B cell (primary cell): ENCODE data around the gene TBC1D22A. TPM values are rescaled to one million over a fixed set of nuclear protein-coding genes. Genes with fewer than 3 reads are reported as not detected.

Experiments
- ATAC-seq: fragments of 200-7000 bp; cut with Tn5 transposase; one replicate; pipeline ENCODE4 v1.10.0; 2021; ENCODE audit warnings: low read depth, mild to moderate bottlenecking, moderate number of reproducible peaks, moderate library complexity
- CTCF ChIA-PET: fragments of 350-600 bp; sonication (Branson Sonifier 250); formaldehyde crosslinking; loops from one replicate; lab custom pipeline; 2021; ENCODE audit warnings: antibody characterized with exemption, inconsistent platforms; lab: Charles Lee
- POLR2A ChIA-PET: fragments of 350-600 bp; sonication (Branson Sonifier 250); formaldehyde crosslinking; loops from one replicate; lab custom pipeline; 2021; ENCODE audit warnings: antibody characterized with exemption; lab: Charles Lee
- DNase-seq: peaks from one replicate; pipeline ENCODE4 v3.0.0; 2013
- H2AFZ ChIP-seq: 2 replicates; pipeline ENCODE4 v1.6.1; 2012; ENCODE audit warnings: mild to moderate bottlenecking, low read depth, low read length; ENCODE audit not compliant: insufficient read depth, poor library complexity, severe bottlenecking
- H3K27ac ChIP-seq, 2 donors: 1 replicate in 1 of 2; 2 replicates in 1 of 2; pipeline ENCODE4 v1.5.1; 2012 to 2013; ENCODE audit warnings: low read length in 2 of 2, mild to moderate bottlenecking in 2 of 2, moderate library complexity in 1 of 2
- H3K27me3 ChIP-seq, 4 experiments: fragments of 200-600 bp in 1 of 4; sonication (generic) in 1 of 4; replicated peaks in 1 of 4; 1 replicate in 2 of 4; 2 replicates in 2 of 4; pipeline versions ENCODE4 v1.6.1 to v1.7.0; 2013 to 2016; ENCODE audit warnings: low read length in 3 of 4, mild to moderate bottlenecking in 2 of 4, mixed read lengths in 1 of 4, moderate library complexity in 1 of 4; ENCODE audit not compliant: insufficient read depth in 4 of 4, control insufficient read depth in 3 of 4; ENCODE audit errors: control extremely low read depth in 1 of 4
- H3K36me3 ChIP-seq, 2 experiments: replicated peaks in 1 of 2; 1 replicate in 1 of 2; 2 replicates in 1 of 2; pipeline versions ENCODE4 v1.6.1 to v1.7.1; 2013; ENCODE audit warnings: low read length in 1 of 2; ENCODE audit not compliant: insufficient read depth in 2 of 2, control insufficient read depth in 1 of 2; ENCODE audit errors: control extremely low read depth in 1 of 2, extremely low read depth in 1 of 2
- H3K4me1 ChIP-seq, 2 donors: fragments of 200-600 bp in 1 of 2; sonication (generic) in 1 of 2; 1 replicate in 1 of 2; 2 replicates in 1 of 2; pipeline versions ENCODE4 v1.5.1 to v1.6.1; 2013 to 2017; ENCODE audit warnings: low read length in 2 of 2; ENCODE audit not compliant: control insufficient read depth in 2 of 2, insufficient read depth in 2 of 2
- H3K4me2 ChIP-seq: replicated peaks from 2 replicates; pipeline ENCODE3; 2012; ENCODE audit warnings: mild to moderate bottlenecking, low read depth, low read length; ENCODE audit not compliant: poor library complexity, severe bottlenecking
- H3K4me3 ChIP-seq, 5 experiments: fragments of 200-600 bp in 1 of 5; sonication (generic) in 1 of 5; 1 replicate in 3 of 5; 2 replicates in 2 of 5; pipeline versions ENCODE4 v1.5.1 to v1.7.0; 2011 to 2016; ENCODE audit warnings: low read length in 4 of 5, mild to moderate bottlenecking in 4 of 5, low read depth in 2 of 5, control low read depth in 1 of 5, moderate library complexity in 1 of 5; ENCODE audit not compliant: insufficient read depth in 1 of 5; ENCODE audit errors: control extremely low read depth in 1 of 5, extremely low read depth in 1 of 5
- H3K79me2 ChIP-seq: fragments of 200-600 bp; sonication (generic); one replicate; pipeline ENCODE4 v1.6.0; 2016; ENCODE audit warnings: low read length; ENCODE audit not compliant: control insufficient read depth, insufficient read depth
- H3K9ac ChIP-seq: fragments of 200-600 bp; sonication (generic); 2 replicates; pipeline ENCODE4 v1.6.1; 2017; ENCODE audit warnings: mild to moderate bottlenecking, low read length, moderate library complexity
- H3K9me3 ChIP-seq, 3 donors: one replicate each; pipeline versions ENCODE4 v1.6.1 to v1.7.1; 2013; ENCODE audit warnings: low read length in 2 of 3; ENCODE audit not compliant: control insufficient read depth in 2 of 3, insufficient read depth in 1 of 3; ENCODE audit errors: control extremely low read depth in 1 of 3
- H4K20me1 ChIP-seq: 2 replicates; pipeline ENCODE4 v1.6.0; 2012; ENCODE audit warnings: mild to moderate bottlenecking, low read length; ENCODE audit not compliant: insufficient read depth, control insufficient read depth, poor library complexity, severe bottlenecking
- H3K27ac Mint-ChIP-seq: one replicate; pipeline ENCODE4 v1.8.0; 2021; ENCODE audit warnings: mixed read lengths
- H3K27me3 Mint-ChIP-seq: one replicate; pipeline ENCODE4 v1.8.0; 2021; ENCODE audit warnings: mixed read lengths
- H3K4me1 Mint-ChIP-seq: one replicate; pipeline ENCODE4 v1.8.0; 2021; ENCODE audit warnings: mixed read lengths
- H3K4me3 Mint-ChIP-seq: one replicate; pipeline ENCODE4 v1.8.0; 2021; ENCODE audit warnings: mixed read lengths
- H3K9me3 Mint-ChIP-seq: one replicate; pipeline ENCODE4 v1.8.0; 2022; ENCODE audit warnings: mixed read lengths; ENCODE audit not compliant: insufficient read depth
- EZH2 ChIP-seq: IDR thresholded peaks from 2 replicates; pipeline ENCODE4 v1.6.1; 2012; ENCODE audit warnings: borderline replicate concordance, low read depth, mild to moderate bottlenecking, moderate library complexity, low read length; ENCODE audit not compliant: insufficient read depth, poor library complexity, severe bottlenecking
- WGBS: methylation state at CpG from one replicate; pipeline ENCODE4 v1.1.5; 2013; ENCODE audit warnings: missing lambda C conversion rate; ENCODE audit not compliant: insufficient coverage; 5-methylcytosine and 5-hydroxymethylcytosine counted together
- intact Hi-C: fragments of 100-400 bp; cut with micrococcal nuclease; formaldehyde crosslinking; loops from one replicate; pipeline ENCODE4 v1.10.0; 2022
- polyA plus RNA-seq: library from polyadenylated mRNA; depleted of rRNA; stranded (reverse); fragments of >200 nt; gene quantifications from 2 replicates; pipeline ENCODE4 v1.2.3, GENCODE V29; 2012
- total RNA-seq, 2 donors: library from RNA; stranded (reverse); fragments of 120-200 nt in 1 of 2; gene quantifications; 1 replicate in 1 of 2; 2 replicates in 1 of 2; pipeline versions ENCODE4 v1.2.3 to v1.2.4, GENCODE V29; 2013 to 2022
- TF ChIP-seq, protein P1 (sequence below): fragments of 200-600 bp; IDR thresholded peaks from one replicate; pipeline ENCODE4 v1.8.0; 2022; ENCODE audit warnings: antibody characterized with exemption, mild to moderate bottlenecking

Gene TBC1D22A
- total and polyA plus RNA-seq, 2 donors (not counting 1 experiment from before 2014, with no cell fraction given) = 73.8 to 128 TPM

DNA sequence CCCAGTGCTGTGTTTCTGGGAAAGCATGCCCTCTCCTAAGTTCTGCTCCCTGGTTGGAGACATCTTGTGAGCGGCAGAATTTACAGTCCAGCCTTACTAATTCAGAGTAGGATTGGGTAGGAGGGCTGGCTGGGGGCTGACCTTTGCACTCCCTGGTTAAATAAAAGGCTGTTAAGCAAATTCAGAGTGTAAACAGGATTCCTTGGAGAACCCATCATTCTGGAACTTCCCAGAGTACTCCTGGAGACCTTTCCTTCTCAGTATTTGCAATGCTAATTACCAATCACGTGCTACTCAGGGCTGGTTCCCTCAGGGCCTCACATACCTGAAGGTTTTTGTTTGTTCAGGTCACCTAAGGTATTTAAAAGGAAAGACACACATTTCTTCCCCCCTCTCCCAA, 340.2 kb downstream of the TBC1D22A start:
- H3K27me3 ChIP-seq = no peaks in the 10 kb centered on the region
- peaks cover 0 to 32% of the 10 kb centered on the region in 2 experiments for H3K36me3 ChIP-seq
- no CpG with 5 or more reads among the region's 2 CpGs for WGBS
- Mint-ChIP-seq H3K9me3 (no peaks in the 10 kb centered on the region), H3K27me3 (no peaks in the 10 kb centered on the region), H3K4me1 (no peaks in the 10 kb centered on the region), H3K27ac (no peak overlapping the region), H3K4me3 (no peak overlapping the region)
- H4K20me1 ChIP-seq = peaks cover 59% of the 10 kb centered on the region
- ATAC-seq (no peak), DNase-seq (no peak)
- intact Hi-C loops = no loop called here
- H2AFZ ChIP-seq = no peak overlapping the region
- no peak overlapping the region for H3K4me3 ChIP-seq
- ChIA-PET POLR2A (no interaction called here), CTCF (no interaction called here)
- H3K9ac ChIP-seq = no peak overlapping the region
- TF ChIP-seq, protein P1, sequence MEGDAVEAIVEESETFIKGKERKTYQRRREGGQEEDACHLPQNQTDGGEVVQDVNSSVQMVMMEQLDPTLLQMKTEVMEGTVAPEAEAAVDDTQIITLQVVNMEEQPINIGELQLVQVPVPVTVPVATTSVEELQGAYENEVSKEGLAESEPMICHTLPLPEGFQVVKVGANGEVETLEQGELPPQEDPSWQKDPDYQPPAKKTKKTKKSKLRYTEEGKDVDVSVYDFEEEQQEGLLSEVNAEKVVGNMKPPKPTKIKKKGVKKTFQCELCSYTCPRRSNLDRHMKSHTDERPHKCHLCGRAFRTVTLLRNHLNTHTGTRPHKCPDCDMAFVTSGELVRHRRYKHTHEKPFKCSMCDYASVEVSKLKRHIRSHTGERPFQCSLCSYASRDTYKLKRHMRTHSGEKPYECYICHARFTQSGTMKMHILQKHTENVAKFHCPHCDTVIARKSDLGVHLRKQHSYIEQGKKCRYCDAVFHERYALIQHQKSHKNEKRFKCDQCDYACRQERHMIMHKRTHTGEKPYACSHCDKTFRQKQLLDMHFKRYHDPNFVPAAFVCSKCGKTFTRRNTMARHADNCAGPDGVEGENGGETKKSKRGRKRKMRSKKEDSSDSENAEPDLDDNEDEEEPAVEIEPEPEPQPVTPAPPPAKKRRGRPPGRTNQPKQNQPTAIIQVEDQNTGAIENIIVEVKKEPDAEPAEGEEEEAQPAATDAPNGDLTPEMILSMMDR = no peak
- TF ChIP-seq EZH2 = no peak
- no peak overlapping the region for H3K27ac ChIP-seq
- no peaks in the 10 kb centered on the region for H3K9me3 ChIP-seq
- H3K79me2 ChIP-seq = peaks cover 16% of the 10 kb centered on the region
- no peak overlapping the region for H3K4me2 ChIP-seq
- no peaks in the 10 kb centered on the region for H3K4me1 ChIP-seq

DNA sequence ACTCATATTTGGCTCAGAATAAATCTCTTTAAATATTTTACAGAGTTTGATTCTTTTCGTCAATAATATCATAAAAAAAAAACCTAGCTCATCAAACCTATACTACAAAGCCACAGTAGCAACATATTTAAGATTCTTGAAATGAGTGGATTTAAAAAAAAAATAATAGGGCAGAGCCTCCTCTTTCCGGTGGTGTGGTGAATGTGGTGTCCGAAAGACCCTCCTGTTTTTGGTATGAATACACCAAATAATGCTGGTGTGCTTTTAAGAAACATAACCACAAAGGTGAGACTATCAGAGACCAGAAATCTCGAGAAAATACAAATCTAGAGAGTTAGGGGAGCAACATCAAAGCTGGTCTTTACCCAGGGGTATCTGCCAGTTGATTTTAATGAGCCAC, 342.6 kb downstream of the TBC1D22A start:
- ATAC-seq (no peak), DNase-seq (no peak)
- ChIA-PET CTCF (no interaction called here), POLR2A (no interaction called here)
- intact Hi-C loops = no loop called here
- Histone ChIP-seq H2AFZ (no peak overlapping the region), H3K79me2 (peaks cover 2% of the 10 kb centered on the region), H3K27me3 (no peaks in the 10 kb centered on the region), H3K4me2 (no peak overlapping the region), H4K20me1 (peaks cover 46% of the 10 kb centered on the region), H3K9me3 (no peaks in the 10 kb centered on the region), H3K27ac (no peak overlapping the region), H3K4me3 (no peak overlapping the region), H3K36me3 (peaks cover 0 to 25% of the 10 kb centered on the region in 2 experiments), H3K9ac (no peak overlapping the region), H3K4me1 (no peaks in the 10 kb centered on the region)
- WGBS = 80% methylated on average over 1 of the region's 4 CpGs
- Mint-ChIP-seq H3K4me1 (no peaks in the 10 kb centered on the region), H3K27me3 (no peaks in the 10 kb centered on the region), H3K27ac (no peak overlapping the region), H3K4me3 (no peak overlapping the region), H3K9me3 (no peaks in the 10 kb centered on the region)
- TF ChIP-seq, protein P1 = no peak
- TF ChIP-seq EZH2 = no peak
